SU-DHL-6 (cell line): Measurements from ENCODE around the gene GNG7.

Experiments used
- EZH2phosphoT487 ChIP-seq: fragments of 200-600 bp; sonication (generic), shearing (Covaris generic); conservative IDR thresholded peaks from 2 replicates; pipeline ENCODE4 v1.6.1; 2018; ENCODE audit warnings: mild to moderate bottlenecking, antibody characterized with exemption, low read length, moderate library complexity, mixed read lengths
- TF ChIP-seq, protein P1 (sequence below): fragments of 200-600 bp; sonication (generic); IDR thresholded peaks from one replicate; pipeline ENCODE4 v1.5.1; 2017; ENCODE audit warnings: antibody characterized with exemption, mild to moderate bottlenecking, low read length, moderate library complexity; ENCODE audit not compliant: insufficient read depth, poor library complexity, severe bottlenecking

DNA sequence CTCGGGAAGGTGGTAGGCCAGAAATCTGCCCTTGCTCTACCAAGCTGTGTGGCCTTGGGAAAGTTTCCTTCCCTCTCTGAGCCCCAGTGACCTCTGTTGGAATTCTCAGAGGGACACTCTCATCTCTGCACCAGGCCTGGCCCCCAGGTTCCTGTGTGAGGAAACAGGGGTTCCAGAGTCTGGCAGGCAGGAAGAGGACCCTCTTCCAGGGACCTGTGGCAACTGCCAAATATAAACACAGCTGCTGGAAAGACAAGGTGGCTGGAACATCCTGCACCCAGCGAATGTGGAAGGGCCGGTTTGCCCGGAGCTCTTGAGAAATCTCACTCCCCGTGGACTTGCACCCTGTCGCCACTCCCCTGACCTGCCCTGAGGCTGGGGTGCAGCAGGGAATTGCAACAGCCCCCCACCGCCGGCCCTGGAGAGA lies 173.8 kb downstream of the GNG7 start:
- TF ChIP-seq, protein P1, sequence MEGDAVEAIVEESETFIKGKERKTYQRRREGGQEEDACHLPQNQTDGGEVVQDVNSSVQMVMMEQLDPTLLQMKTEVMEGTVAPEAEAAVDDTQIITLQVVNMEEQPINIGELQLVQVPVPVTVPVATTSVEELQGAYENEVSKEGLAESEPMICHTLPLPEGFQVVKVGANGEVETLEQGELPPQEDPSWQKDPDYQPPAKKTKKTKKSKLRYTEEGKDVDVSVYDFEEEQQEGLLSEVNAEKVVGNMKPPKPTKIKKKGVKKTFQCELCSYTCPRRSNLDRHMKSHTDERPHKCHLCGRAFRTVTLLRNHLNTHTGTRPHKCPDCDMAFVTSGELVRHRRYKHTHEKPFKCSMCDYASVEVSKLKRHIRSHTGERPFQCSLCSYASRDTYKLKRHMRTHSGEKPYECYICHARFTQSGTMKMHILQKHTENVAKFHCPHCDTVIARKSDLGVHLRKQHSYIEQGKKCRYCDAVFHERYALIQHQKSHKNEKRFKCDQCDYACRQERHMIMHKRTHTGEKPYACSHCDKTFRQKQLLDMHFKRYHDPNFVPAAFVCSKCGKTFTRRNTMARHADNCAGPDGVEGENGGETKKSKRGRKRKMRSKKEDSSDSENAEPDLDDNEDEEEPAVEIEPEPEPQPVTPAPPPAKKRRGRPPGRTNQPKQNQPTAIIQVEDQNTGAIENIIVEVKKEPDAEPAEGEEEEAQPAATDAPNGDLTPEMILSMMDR = no peak
- TF ChIP-seq EZH2phosphoT487 = no peak
